ENCODE data around the gene CFAP119.

The CFAP119 gene

DNA sequence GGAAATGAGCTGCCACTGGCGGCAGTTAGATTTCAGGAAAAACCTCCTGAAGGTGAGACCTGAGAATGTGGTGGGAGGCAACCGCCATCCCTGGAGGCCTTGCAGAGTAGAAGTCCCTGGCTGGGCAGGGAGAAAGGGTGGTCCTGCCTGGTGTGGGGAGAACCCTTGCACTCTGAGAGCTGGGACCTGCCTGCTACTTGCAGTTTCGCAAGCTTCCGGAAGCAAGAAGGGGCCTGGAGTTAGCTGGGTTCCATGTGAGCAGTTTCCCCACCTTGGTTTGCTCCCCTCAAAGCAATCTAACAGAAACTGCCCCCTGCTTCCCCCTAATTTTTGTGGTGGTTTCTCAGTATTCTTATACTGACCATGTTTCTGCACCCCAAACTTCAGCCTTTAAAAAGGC, 18.7 kb upstream of the CFAP119 start:
- DNase-seq = no peak

GRCh38 chr16:30780021-30780420, 18.2 kb upstream of the CFAP119 start:
- no peak for DNase-seq

GRCh38 chr16:30779596-30779995, 17.7 kb upstream of the CFAP119 start:
- DNase-seq = no peak

DNA sequence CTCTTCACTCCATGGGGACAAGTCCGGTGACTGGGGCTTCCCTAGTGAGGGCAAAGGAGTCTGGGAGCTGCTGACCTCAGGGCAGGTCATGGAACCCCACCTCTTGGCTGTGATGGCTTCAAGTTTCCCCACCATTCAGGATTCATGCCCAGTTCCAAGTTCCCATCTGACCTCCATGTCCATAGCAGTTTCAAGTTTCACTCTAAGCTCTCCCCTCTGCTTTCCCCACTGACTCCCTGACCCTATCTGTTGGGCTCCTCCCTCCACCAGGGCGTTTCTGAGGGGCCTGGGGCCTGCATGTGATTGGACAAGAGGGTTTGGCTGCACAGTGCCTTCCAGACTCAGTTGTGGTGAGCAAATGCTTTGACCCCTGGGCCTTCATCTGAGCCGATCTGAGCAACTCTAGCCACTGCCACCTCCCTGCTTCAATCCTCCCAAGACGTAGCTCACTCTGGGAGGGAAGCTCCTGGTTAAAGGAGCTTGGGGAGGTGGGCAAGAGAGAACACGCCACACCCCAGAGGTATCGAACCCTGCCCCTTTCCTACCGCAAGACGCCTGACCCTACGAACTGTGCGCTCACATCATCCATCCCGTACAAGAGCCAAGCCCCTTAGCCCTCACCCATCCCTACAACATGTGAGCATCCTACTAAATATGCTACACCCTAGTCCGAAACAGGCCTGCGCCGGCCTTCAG, 16.8 kb upstream of the CFAP119 start:
- no peak for DNase-seq

DNA sequence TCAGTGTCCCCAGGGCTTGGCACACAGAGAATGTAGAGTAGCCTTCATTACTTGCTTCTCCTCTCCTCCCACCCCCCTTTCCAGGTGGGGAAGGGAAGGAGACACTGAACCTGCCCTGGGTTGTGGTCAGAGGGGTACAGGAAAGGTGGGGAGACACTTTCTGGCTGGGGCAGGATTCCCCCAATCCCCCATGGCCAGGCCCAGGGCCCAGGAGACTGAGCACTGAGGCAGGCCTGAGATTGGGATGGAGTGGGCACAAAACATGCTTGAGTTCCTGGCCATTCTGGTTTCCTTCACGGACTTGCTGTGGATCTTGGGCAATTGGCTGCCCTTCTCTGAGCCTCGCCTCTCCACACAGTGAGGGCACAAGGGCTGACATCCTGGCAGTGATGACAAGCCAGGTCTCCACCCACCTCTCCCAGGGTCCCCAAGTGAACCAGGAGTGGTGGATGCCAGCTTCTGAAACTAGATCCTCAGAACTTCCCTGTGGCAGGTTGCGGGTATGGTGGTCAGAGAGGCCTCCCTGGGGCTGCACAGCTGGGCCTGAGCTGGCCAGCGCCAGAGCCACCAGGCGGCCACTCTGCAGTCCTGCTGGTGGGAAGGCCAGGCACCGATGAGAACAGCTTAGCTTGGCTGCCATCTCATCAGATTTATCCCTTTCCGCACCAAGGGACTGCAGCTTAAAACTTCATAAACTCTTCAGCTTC, 15.9 kb upstream of the CFAP119 start:
- no peak for DNase-seq

DNA sequence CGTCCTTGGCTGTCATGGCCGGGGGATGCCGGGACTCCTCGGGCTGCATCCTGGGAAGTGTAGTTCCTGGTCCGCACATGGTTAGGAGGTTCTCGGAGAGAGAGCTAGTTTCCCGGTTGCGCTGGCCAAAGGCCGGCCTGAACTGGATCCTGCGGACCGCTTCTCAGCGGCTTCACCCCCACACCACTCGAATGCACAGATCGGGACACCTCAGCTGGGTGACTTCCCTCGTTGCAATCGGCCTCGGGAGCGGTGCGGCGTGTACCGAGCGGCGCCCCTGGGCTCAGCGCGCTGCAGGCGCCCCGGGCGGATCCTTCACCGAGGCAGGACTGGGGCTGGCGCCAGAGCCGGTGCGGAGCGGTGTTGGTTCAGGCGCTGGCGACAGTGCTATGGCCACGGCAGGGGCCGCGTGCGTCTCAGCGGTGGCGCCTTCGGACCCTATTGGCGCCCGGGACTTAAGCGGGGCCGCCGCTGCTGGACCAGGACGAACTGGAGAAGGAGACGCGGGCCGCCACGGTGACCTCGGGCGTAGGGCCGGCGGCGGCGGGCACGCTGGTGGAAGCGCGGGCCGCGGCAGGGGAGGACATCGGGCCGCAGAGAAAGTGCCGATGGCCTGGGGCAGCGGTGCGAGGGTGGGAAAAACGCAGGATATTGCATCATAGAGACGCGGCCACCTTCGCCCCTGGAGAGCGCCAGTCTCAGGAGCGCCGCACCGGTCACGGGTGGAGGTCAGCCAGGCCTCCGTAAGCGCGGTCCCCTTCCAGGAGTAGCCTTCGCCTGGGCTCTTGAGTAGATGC, 13.7 kb upstream of the CFAP119 start:
- DNase-seq = no peak

- no peak for DNase-seq
These were observed 13.2 kb upstream of the CFAP119 start for GRCh38 chr16:30775131-30775391.

DNA sequence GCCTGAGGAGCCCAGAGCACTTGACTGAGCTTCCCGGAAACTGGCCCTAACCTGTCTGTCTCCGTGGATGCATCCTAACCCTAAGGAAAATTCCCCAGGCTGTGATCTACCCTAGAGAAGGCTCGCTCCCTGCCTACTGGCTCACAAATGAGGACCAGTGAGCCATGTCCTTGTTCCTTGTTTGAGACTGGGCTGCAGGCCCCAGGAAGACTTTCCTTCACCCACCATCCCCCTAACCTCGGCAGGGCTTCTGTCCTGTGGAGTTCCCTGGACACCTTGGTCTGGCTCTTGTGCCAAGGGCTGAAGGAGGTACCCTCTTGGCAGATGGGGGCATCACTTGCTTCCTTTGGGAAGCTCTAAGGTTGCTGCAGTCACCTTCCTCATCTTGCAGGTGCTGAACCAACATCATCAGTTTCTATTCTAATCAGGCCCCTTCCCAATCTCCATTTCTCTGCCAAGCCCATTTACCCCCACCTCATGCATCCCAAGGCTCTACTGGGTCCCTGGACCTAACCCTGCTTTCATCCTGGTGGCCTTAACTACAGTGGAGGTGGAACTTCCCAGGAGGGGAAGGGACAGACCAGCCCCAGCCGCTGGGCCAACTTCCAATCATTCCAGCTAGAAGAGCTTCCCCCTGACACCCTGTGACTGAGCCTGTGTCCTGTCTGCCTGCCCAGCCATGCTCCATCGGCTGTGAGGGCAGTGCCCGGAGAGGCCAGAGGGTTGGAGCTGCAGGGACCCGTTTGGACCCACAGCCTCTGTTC, 12.7 kb upstream of the CFAP119 start:
- DNase-seq = no peak

GRCh38 chr16:30773826-30774225, 12.0 kb upstream of the CFAP119 start:
- no peak for DNase-seq

- no peak for DNase-seq
These were observed 9.9 kb upstream of the CFAP119 start for GRCh38 chr16:30771726-30772125.

DNA sequence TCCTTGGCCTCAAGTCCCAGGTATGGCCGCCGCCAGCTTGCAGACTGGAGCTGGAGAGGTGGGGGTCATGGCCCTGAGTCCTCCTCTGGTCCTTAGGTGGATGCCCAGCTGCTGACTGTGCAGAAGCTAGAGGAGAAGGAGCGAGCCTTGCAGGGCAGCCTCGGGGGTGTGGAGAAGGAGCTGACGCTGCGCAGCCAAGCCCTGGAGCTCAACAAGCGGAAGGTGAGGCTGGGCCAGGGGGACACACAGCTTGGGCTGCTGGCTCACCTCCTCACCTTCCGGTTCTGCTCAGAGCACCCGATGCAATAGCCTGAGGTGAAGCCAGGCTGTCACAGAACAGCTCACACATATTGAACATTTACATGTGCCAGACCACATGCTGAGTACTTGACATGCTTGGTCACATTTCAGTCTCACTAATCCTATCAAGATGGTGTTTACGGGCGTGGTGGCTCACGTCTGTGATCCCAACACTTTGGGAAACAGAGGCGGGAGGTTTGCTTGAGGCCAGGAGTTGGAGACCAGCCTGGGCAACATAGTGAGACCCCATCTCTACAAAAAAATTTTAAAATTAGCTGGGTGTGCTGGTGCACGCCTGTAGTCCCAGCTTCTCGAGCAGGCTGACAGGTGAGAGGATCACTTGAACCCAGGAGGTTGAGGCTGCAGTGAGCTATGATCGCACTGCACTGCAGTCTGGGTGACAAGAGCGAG, 7.7 kb upstream of the CFAP119 start:
- DNase-seq = no peak

DNA sequence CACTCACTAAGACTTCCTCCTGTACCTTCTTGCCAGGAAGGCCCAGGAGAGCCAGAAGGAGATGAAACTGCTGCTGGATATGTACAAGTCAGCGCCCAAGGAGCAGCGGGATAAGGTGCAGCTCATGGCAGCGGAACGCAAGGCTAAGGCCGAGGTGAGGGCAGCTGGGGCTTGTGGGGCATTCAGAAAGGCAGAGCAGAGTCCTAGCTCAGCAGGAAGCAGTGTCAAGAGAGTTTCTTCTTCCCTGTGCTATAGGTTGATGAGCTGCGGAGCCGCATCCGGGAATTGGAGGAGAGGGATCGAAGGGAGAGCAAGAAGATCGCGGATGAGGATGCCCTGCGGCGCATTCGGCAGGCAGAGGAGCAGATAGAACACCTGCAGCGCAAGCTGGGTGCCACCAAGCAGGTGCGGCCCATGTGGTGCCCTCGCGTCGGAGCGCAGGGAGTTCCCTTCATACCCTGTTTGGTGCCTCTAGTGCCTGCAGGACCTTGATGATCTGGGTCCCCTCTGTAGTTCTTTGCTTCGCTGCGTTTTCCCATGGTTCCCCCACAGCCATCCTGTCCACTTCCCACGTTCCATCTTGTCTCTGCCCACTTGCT, 6.8 kb upstream of the CFAP119 start:
- DNase-seq = no peak

DNA sequence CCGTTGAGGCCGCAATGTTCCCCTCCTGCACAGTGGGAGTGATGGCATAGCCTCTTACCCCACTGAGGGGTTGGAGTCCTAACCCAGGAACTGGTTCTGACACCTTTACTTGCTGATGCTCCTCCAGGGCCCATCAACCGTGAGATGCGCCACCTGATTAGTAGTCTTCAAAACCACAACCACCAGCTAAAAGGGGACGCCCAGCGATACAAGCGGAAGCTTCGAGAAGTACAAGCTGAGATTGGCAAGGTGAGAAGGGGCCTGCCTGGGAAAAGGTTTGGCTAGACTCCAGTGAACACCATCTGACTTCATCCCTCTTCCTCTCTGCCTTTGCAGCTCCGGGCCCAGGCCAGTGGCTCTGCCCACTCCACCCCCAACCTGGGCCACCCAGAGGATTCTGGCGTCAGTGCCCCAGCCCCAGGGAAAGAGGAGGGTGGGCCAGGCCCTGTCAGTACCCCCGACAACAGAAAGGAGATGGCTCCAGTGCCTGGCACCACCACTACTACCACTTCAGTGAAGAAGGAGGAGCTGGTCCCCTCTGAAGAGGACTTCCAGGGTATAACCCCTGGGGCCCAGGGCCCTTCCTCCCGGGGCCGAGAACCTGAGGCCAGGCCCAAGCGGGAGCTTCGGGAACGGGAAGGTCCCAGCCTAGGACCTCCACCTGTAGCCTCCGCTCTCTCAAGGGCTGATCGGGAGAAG, 6.1 kb upstream of the CFAP119 start:
- no peak for DNase-seq

DNA sequence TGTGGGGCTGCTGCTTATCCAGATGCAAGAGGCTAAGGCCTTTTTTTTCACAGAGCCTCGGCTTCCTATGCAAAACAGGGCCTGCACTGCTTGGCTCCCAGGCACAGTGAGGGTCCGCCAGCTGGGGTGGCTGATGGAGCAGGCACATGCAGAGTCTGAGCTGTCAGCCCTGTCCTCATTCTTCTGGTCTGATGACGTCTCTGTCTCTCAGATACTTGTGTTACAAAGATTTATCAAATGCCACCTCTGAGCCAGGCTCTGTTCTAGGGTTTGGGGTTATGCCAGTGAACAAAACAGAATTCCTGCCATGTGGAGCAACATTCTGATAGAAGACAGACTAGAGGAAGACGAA, 5.0 kb upstream of the CFAP119 start:
- DNase-seq = no peak

DNA sequence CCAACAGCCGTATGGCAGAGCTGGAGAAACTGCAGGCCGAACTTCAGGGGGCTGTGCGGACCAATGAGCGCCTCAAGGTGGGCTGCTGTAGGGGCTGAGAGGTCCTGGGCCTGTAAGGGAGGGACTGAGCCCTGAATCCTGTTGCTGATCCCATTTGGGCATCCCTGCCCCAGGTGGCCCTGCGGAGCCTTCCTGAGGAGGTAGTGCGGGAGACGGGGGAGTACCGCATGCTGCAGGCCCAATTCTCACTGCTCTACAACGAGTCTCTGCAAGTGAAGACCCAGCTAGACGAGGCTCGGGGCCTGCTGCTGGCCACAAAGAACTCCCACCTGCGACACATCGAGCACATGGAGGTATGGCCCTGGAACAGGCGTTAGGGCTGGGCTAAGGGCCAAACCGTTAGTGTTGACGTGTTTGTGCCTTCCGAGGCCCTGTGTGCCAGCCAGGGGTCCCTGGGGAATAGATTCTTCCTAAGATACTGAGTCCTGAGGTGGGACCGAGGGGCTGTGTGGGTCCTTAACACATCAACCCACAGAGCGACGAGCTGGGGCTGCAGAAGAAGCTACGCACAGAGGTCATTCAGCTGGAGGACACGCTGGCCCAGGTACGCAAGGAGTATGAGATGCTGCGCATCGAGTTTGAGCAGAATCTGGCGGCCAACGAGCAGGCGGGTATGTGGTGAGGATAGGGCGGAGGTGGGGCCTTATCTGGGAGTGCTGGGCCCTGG, 4.5 kb upstream of the CFAP119 start:
- no peak for DNase-seq

- DNase-seq = no peak
These were observed 3.1 kb upstream of the CFAP119 start for GRCh38 chr16:30764816-30765465.

DNA sequence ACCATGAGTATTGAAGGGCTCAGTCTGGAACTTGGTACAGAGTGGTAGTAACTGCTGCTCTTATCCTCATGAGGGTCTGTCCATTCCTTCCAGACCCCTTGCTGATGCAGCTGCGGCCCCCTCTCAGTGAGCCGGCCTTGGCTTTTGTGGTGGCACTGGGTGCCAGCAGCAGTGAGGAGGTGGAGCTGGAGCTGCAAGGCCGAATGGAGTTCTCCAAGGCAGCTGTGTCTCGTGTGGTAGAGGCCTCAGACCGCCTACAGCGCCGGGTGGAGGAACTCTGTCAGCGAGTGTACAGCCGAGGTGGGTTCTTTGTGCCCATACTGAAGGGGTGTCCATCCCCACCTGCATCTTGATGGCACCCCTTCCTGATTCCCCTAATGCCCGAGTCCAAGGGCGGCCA, 2.2 kb upstream of the CFAP119 start:
- no peak for DNase-seq

GRCh38 chr16:30762991-30763725, 1.3 kb upstream of the CFAP119 start:
- no peak for DNase-seq

DNA sequence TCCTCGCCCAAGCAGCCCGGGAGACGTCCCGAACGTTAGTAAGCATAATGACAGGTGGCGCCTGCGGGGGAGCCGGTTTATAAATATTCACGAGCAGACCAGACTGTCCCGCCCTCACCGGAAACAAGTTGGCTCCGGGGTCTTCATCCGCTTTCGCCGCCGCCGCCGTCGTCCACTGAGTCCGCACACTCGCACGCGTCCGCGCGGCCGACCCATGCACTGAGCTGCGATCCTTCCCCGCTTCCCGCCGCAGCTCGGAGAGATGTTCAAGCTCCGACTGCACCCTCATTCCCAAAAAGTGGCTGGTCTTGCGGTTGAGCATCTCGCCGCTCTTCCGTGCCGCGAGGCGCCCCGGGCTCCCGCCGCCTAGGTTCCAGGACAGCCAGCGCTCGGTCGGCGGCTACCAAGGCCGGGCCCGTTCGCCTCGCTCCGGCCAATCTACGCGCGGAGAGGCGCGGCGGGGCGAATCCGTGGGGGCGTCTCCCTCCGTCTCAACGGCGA, 385 bp downstream of the CFAP119 start:
- peak; percentile 32 for DNase-seq
